ENCODE results near the gene P2RY8.
"Not testable (repeated sequence)": the region's sequence is repeated elsewhere in the genome, so short reads cannot be mapped to it uniquely, and the experiment has no call there.

The P2RY8 gene

GRCh38 chrX:1444561-1445500, 92.2 kb downstream of the P2RY8 start:
- no peak for DNase-seq

- DNase-seq, result no peak
Measured at GRCh38 chrX:1443496-1444075, 93.4 kb downstream of the P2RY8 start.

GRCh38 chrX:1442724-1443367, 94.1 kb downstream of the P2RY8 start:
- no peak for DNase-seq

- DNase-seq, result no peak
Measured at GRCh38 chrX:1442016-1442665, 94.8 kb downstream of the P2RY8 start.

GRCh38 chrX:1440506-1440905, 96.5 kb downstream of the P2RY8 start:
- DNase-seq, result no peak

GRCh38 chrX:1435241-1435895, 101.6 kb downstream of the P2RY8 start:
- DNase-seq, result no peak

- no peak for DNase-seq
Measured at GRCh38 chrX:1434871-1435240, 102.1 kb downstream of the P2RY8 start.

GRCh38 chrX:1433646-1434357, 103.2 kb downstream of the P2RY8 start:
- no peak for DNase-seq

GRCh38 chrX:1430451-1430850, 106.5 kb downstream of the P2RY8 start:
- DNase-seq, result no peak

- no peak for DNase-seq
Measured at GRCh38 chrX:1427756-1428155, 109.2 kb downstream of the P2RY8 start.

GRCh38 chrX:1426321-1426720, 110.7 kb downstream of the P2RY8 start:
- not testable (repeated sequence) for DNase-seq

GRCh38 chrX:1425381-1425780, 111.6 kb downstream of the P2RY8 start:
- no peak for DNase-seq

GRCh38 chrX:1424147-1424851, 112.7 kb downstream of the P2RY8 start:
- no peak for DNase-seq

- no peak for DNase-seq
Measured at GRCh38 chrX:1423215-1423614, 113.8 kb downstream of the P2RY8 start.

- DNase-seq, result no peak
Measured at GRCh38 chrX:1422135-1422465, 114.9 kb downstream of the P2RY8 start.

- no peak for DNase-seq
Measured at GRCh38 chrX:1421433-1422134, 115.4 kb downstream of the P2RY8 start.

- no peak for DNase-seq
Measured at GRCh38 chrX:1420371-1420770, 116.6 kb downstream of the P2RY8 start.

- DNase-seq, result no peak
Measured at GRCh38 chrX:1419545-1420355, 117.2 kb downstream of the P2RY8 start.

- no peak for DNase-seq
Measured at GRCh38 chrX:1418901-1419544, 118.0 kb downstream of the P2RY8 start.
